ENCODE data around the gene BLMH.

DNA sequence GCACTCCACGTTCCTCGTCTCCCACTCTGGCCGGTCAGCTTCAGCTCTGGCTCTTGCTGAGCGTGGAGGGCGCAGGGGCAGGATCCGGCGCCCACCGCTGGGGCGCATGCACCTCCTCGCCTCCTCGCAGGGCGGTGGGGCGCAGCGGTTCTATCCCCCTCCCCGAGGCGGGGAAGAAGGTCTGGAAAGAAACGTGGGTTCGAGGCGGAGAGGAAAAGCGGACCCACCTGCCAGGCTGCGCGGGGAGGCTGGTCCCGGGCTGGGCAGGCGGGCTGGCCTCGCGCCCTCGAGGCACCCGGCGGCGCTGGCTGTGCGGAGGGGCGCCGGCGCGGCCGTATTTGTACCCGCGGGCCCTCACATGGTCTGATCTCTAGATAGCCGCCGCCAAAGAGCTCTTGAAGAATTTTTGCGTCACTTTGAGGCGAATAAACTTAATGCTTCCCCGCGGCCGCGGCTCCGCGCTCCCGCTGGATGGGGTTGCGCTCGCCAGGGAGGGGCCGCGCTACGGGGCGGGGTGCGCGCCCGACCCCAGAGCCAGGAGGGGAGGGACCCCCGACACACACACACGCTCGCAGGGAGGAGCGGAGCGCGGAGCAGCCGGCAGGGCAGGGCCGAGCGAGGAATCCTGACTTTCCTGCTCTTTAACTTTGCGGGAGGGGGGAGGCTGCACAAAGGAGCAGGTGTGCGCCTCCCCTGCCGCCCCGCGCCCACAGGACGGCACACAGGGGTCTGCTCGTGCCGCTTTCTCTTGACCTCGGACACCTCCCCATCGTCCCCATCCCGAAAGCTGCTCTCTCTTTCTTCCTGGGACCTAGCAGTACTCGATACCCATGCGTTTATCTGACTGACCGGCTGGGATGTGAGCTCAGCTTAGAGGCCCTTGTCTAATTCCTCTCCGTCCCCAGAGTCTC lies 56.1 kb downstream of the BLMH start, which contains the start of gene SLC6A4:
- TF ChIP-seq, protein P1, sequence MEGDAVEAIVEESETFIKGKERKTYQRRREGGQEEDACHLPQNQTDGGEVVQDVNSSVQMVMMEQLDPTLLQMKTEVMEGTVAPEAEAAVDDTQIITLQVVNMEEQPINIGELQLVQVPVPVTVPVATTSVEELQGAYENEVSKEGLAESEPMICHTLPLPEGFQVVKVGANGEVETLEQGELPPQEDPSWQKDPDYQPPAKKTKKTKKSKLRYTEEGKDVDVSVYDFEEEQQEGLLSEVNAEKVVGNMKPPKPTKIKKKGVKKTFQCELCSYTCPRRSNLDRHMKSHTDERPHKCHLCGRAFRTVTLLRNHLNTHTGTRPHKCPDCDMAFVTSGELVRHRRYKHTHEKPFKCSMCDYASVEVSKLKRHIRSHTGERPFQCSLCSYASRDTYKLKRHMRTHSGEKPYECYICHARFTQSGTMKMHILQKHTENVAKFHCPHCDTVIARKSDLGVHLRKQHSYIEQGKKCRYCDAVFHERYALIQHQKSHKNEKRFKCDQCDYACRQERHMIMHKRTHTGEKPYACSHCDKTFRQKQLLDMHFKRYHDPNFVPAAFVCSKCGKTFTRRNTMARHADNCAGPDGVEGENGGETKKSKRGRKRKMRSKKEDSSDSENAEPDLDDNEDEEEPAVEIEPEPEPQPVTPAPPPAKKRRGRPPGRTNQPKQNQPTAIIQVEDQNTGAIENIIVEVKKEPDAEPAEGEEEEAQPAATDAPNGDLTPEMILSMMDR (conservative IDR thresholded peaks at IDR 0.05; ENCODE audit: low read depth, low read length): no peak
- TF ChIP-seq EZH2 (IDR thresholded peaks at IDR 0.05; ENCODE audit: borderline replicate concordance, low read depth, low read length, poor library complexity, severe bottlenecking): no peak

Measured in A673 (cell line).